T-helper 2 cell treated with Interferon-gamma antibody and Interleukin-4, amounts not matched to agents 100 ng/mL and 5 ng/mL, for 36 hours (primary cell): ENCODE measurements around the gene FOXP2. TPM values are rescaled to one million over a fixed set of nuclear protein-coding genes. Genes with fewer than 3 reads are reported as not detected.
"Not testable (repeated sequence)": the region's sequence is repeated elsewhere in the genome, so short reads cannot be mapped to it uniquely, and the experiment has no call there.

Experiments
- intact Hi-C: fragments of 100-400 bp; cut with micrococcal nuclease; formaldehyde crosslinking; loops from one replicate; pipeline ENCODE4 v1.15.1; 2023
- total RNA-seq: library from RNA; stranded (reverse); gene quantifications from 2 replicates; pipeline ENCODE4 v1.2.3, GENCODE V29; 2022

FOXP2 gene
- not detected in 2 replicates for total RNA-seq

DNA sequence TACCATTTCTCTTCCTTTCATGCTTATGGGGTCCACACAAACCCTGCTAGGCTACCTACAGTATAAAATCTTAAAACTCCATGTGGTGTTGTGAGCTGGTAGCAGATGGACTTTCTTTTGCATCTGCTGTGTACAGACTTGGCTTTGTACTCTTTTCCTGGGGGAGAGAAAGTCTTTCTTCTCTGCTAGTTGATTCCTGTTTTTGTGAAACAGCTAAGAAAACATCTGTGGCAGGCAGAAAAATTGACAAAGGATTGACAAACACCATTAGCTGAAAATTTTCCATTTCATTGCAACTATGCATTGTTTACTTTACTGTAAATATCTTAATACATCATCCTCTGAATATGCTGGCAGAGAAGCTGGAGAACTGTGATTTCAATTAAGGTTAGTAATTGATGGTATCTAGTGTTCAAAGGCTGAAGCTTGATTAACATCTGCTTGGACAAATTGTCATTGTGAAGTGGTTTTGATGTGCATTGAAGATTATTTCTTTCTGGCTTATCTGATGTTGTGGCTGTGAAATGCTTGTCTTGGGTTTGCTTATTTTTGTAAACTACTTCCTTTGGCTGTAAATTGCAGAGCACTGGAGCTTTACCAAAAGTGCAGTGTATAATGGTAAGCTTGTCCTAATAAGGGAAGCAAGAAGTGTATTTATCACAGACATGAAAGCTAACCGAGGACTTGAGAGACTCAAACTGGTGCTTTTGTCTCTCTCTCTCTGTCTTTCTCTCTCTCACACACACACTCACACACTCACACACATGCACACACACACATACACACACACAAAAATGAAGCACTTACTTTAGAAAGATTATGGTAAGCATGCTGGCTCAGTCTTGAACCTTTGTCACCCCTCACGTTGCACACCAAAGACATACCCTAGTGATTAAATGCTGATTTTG, at the start of gene FOXP2:
Gene FOXP2 (plus strand): TSS at position 660 of the 908 bp plus-strand sequence. CDS start 11,697 bp downstream, outside the sequence.
- intact Hi-C loops: no loop called here

DNA sequence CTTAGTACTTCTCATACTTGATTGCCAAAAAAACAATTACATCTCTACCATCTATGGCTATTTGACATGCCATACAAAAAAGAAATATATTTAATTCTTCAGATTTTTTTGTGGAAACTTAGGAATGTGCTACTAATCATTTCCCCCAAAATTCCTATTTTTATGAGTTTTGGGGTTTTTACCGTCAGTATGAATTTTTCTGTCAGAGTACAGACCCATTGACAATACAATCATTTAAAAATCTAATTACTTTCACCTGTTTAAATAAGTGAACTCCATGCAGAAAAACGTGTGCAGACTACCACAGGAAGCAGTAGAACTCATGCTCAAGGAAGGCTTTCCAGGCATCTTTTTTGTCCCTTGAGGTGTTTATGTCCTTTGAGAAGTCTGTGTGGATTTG, 48.8 kb upstream of the FOXP2 start:
- intact Hi-C loops: no loop called here

DNA sequence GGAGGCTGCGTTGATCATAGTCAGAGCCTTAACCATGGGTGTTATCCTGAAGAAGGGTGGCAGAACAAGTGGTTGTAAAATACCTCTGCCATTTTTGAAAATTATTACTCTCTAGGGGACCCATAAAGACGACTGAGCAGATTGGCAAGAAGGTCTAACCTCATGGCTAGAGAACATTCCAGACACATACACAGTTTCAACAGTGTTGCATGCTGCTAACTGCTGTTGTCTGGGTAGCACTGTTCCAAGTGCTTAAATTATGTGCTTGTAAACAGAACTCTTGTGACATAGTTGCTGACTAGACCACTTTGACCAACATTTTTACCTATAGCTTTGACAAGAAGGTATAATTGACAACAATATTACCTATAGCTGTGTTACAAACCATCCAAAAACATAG, 46.1 kb upstream of the FOXP2 start:
- intact Hi-C loops: no loop called here

DNA sequence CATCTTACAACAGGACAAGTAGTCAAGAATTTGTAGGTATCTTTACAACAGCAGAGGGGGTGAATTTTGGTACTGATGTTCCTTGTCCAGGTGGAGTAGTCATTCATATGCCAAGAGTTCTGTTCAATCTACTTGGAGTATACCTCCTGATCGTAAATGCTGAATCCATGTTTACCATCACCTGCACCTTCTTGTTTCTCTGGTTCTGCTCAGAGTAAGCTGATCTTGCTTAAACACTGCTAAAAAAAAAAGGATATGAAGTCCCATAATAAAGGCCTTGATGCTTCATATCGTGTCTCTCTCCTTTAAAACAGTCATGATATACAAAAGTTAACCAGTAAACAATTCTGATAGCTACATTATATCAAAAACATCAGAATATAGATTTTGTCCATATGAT, 45.3 kb upstream of the FOXP2 start:
- intact Hi-C loops: no loop called here

DNA sequence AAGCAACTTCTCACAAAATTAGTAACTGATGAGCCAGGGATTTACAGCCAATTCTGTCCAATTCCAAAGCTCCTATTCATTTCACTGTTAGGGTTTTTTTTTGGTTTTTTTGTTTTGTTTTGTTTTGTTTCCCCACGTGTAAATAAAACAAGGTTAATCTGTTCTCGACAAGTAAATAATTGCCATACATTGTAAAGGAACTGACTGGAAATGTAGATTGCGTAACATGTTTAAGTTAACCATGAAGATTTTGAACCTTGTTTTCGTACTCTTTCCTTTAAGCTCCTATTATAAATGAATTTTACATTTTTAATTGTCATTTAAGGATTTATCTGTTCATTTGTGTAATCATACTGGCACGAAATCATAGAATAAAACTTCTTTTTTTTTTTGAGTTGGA, 42.0 kb upstream of the FOXP2 start:
- intact Hi-C loops: no loop called here

DNA sequence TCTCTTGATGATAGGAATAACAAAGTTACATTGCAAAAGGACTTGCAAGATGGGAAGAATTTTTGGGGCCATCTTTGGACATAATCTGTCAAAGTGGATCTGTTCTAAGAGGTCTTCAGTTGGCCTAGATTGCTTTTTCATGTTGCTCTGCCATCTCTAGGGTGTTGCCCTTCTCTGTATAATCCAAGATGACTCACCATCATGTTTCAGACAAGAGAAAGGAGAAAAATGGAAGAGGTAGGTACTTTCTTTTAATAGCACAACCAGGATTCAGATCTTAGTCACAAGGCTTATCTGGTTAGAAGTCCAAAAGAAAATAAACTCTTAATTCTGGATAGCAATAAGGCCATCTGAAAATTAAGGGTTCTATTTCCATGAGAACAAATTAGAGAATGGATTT, 38.7 kb upstream of the FOXP2 start:
- intact Hi-C loops: no loop called here

DNA sequence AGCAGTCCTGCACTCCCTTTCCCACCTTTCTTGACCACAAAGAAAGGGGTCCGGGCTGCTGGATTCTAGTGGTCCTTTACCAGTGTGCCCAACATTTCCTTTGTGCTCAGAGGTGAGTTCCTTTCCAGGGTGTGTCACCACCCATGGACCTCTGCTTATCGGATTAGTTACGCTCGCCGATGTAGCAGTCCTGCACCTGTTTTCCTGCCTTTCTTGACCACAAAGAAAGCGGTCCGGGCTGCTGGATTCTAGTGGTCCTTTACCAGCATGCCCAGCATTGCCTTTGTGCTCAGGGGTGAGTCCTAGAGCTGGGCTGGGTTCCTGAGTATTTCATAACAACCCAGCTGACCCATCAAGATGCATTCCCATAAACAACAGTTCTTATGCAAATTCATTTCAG, 30.7 kb upstream of the FOXP2 start:
- intact Hi-C loops: not testable (repeated sequence)

DNA sequence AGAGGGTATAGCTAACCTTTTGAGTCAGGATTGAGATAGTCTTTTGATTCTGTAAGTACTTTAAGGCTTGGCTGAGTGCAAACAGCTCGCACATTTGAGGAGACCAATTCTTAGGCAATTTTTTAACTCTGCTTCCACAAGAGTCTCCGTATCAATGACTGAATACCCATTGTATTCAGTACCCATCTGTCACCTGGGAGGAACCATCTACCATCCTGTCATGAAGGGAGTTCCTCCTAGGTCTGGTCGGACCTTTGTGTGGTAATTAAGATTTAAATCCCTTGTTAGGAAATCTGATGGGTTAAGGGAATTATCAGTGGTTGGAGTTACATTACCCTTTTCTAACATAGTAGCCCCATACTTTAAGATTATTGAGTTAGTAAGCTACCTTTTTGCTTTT, 30.3 kb upstream of the FOXP2 start:
- intact Hi-C loops: not testable (repeated sequence)

DNA sequence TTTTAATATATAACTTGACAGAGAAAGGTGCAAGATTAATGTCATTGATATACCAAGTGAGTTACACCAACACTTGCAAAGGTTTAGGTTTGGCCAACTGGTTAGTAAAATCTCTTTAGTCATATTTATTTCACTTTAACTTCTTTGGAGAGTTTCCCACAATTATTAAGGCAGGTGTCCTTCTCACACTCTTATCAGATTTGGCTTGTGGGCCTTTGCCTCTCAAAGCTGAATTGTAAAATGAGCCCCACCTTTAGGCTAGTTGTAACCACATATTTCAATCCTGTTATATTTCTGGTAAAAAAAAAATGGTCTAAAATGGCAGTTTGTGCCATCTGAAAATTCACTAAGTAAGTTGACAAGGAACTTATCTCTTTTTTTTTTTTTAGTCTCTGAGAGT, 26.6 kb upstream of the FOXP2 start:
- intact Hi-C loops: no loop called here

DNA sequence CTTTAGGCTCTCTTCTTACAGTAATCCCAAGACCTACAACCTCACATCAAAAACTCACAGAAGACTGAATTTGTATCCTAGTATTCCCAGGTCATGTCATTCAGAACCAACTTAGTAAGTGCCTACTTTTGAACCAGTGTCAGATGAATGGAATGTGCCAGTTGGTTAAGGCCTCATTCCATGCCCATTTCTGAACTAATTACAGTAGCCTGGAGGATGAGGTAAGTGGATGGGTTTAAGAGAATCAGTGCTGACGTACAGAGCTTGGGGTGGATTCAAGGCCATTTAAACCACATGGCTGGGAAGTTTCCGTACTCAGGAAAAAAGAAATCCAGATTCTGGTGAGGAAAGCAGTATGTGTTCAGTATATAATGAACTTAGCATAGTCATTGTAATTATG, 21.9 kb upstream of the FOXP2 start:
- intact Hi-C loops: no loop called here

DNA sequence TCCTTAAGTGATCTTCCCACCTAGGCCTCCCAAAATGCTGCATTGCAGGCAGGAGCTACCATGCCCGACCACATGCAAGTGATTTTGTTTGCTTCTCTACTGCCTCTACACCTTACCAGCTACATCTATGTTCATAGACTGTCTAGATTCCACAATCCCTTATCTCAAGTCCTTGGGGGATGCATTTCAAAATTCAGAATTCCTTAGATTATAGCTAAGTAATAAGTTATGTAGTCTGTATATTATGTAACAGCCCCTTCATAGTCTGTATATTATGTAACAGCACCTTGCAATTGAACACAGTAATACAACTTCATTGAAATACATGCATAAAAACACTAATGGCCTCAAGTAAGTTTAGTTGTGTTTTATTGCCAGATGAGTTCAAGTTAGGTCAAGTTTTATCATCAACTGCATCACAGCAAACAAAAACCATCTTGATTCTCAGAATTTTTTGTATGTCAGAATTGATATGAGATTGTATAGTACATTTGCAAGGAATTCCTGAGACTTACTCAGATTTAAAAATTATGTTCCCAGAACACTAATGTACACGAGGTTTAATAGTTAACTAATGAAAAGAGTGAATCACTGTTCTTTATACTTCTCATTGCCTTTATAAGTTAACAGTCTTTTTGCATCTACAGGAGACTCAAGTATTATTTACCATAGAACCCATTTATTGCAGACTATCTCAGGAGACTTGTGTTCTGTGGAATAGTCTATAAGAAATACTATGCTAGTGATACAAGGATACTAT, 11.6 kb upstream of the FOXP2 start:
- intact Hi-C loops: no loop called here

DNA sequence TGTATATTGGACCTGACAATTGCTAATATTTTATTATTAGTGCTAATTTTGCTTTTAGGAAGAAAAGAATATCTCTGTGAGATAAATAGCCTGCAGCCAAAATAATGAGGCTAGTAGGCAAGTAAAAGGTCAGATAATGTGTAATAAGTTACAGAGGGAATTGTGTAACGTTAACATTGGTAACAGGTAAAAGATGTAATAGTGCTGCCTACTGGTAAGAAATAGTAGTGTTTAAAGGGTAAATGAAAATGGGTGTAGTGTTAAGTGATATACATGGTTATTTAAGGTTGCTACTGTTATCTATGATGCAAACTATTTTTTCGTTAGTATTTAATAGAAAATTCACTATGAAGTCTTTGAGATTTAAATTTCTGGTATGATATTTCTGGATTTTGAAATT, 9.2 kb upstream of the FOXP2 start:
- intact Hi-C loops: no loop called here

DNA sequence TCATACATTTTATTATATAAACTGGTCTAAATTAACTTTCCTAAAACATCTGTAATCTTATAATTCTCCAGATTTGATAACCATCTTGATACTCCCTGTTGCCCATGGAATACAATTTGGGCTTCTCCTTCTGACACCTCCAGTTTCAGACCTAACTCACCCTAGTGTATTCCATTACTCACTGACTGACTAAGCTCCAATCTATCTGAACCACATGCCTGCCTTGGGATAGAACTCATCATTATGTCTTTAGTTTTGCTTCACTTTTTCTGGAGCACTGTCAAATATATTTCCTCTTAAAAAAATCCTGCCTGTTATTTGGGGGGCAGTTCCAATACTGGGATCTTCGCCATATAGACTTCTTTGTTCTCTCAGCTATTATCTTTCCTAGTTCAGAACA, 4.9 kb upstream of the FOXP2 start:
- intact Hi-C loops: no loop called here

DNA sequence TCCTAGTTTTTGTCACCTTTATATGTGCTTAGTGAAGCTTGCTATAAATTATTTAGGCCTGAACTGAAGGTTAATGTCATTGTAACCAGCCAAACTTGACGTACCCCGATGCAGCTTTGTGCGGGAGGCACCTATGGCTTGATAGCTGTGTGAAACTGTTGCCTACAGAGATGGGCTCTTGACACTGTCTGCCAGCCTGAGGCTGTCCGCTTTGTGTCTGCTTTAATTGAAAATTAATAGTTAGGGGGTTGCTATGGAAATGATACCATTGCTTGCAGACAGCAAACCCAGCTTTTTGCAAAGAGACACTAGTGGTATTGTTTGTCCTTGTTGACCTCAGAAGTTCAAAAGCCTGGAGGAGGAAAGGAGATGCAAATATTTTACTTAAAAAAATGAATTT, 2.1 kb upstream of the FOXP2 start:
- intact Hi-C loops: no loop called here

DNA sequence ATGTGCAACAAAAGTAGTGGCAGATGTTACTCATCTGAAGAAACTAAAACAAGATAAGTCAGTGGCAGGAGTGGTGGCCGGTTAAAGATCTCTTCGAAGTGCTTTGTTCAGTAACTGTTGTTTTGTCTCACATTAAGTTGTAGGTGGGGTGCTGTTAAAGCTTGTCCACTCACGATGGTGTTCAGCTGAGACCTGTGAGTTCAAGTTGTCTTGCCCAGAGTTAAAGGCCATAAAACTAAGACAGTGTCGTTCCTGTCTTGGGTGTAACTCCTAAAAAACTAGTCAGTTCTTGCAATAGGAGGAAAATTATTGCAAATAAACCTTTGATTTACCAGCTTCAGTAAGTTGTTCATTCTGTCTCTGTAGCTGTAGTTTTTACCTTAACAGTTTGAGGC, 857 bp upstream of the FOXP2 start:
- intact Hi-C loops: no loop called here

DNA sequence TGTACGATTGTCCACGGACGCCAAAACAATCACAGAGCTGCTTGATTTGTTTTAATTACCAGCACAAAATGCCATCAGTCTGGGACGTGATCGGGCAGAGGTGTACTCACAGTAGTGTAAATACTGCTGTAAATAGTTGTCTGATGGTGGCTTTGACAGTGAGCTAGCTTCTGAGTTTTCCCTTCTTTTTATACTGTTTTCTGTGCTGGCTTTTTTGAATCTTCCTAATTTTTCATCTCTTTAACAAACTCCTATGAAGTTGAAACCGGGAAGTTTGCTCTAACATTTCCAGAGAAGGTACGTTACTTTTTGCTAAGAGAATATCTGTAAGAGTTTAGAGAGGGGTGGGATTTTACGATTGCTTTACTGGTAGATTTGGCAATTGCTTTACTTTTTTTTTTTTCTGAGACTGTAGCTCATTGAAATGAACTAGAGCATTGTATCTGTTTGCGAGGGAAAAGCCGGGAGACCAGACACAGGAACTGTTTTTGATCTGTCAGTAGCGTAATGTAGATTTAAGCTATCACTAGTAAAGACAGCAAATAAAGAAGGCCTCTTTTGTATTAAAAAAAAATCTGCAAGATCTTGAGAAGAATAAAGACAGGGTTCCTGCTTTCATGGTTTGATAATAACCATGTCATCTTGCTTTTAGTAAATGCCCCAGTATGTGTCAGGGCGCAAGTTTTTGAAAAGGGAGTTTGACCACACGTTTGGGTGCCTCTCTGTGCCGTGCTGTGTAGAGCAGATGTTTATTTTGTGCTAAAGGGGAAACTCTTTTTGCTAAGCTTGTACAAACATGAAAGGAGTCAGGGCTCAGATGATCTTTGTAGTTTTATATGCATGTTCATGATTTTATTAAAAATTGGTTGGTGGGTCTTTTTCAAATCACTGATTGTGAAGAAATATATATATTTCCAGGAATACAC, 712 bp downstream of the FOXP2 start:
- intact Hi-C loops: no loop called here

DNA sequence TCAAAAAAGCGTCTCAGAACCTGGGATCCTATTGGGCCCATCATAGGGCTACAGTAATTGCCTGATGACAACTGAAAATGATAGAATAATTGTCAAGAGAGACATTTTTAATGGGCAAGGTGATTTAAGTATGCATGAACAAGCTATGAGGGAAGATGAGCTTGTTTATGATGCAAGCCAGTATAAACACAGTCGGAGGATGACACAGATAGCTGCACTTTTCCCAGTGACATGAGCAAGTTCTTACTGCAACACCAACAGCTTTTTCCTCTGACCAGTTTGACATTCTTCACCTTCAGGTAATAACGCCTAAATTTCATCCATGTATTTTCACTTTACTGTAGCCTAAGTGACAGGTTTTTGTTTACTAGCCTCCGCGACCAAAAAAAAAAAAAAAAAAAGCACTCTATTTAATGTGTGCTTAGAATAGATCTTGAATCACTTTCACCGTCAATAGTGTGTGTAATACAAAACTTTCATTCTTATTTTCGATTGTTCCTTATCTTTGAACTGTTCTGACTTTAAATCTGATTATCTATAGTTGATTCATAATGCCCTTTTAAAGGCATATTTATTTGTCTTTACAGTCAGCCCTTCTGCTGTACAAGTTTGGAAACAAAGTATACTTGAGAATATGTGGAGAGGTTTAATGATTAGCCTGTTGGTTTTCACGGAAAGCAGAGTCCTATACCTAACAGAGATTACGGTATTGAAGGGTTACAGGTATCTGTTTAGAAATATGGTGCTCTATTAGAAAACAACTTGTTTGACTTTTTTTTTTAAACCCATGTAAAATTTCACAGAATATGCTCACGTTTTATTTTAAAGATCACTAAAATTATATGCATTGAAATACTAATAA, 1.7 kb downstream of the FOXP2 start:
- intact Hi-C loops: no loop called here

DNA sequence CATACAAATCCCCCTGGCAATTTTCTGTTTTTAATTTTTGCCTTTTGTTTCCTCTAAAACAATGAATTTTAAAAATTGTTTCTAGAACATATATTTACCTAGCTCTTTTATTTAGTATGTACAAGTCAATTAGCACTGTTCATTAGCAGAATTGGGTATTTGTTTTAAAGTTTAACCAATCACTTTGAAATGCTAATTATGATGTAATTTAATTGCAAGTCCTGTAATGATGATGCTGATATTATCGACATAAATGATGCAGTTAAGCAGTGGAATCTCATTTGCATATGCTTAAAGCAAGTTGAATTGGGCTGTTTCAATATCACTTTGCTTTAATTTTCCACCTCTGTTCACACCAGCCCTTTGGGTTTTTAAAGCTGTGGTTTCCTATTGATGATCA, 2.7 kb downstream of the FOXP2 start:
- intact Hi-C loops: no loop called here

DNA sequence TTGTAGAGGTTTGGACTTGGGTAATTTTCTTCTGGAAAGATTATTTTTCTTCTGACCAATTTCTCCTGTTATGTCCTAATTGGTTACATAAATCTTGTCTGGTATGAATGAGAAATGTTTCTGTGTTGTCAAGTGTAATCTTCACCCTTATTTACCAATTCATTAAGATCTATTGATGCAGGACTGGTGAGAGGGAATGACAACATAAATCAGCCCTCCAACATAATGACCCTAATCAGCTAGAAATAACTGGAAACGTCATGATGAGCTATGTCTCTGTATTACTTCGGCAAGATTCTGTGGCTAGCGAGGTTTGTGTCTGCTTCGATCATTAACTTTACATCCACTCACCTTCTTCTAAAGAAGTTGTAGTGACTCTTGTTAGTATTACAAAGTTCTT, 3.5 kb downstream of the FOXP2 start:
- intact Hi-C loops: no loop called here

DNA sequence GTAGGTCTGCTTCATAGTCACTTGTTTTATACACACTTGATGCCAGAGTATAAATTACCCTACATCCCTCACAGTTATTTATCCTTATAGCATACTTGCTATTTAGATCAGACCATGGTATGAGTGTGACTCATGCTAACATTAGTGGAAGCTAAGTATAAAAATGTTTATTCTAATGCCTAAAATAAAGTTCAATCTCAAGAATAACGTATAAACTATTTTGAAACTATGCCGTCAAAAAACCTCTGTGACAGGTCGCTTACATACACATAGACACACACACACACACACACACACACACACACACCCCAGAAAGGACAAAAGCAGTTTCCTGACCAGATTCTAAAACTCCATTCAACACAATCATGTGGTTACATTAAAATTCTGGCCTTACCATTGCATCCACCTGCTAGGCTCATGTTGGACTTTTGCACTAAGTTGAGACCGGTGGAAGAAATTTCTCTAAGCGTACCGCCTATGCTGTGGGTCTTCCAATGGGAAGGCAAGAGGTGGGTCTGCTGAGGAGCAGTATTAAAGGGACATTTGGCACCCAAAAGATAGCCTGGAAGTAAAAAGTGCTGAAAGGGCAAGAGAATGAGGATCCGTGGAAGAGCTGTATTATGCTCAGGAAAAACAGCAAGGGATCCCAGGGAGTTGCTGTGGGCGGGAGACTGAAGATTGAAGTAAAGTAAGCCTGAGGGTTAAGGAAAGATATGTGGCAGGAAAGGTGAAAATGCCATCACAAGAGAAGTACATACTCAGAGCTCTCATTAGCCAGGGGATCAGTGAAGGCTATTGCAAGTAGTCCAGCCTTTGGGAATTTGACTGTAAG, 5.0 kb downstream of the FOXP2 start:
- intact Hi-C loops: no loop called here
